GM18909 (cell line): ENCODE data around the gene ZFY.

ENCODE experiments used
- ATAC-seq: cut with Tn5 transposase; IDR thresholded peaks from one replicate; pipeline ENCODE4 v1.9.1; 2021; ENCODE audit warnings: mild to moderate bottlenecking; ENCODE audit not compliant: unreplicated experiment, poor library complexity

ZFY gene

GRCh38 chrY:2934861-2935715 lies at the start of gene ZFY:
Gene ZFY, plus strand, starts transcription at chrY:2935381. Its CDS starts 18,556 bp downstream, at chrY:2953937.
- no peak for ATAC-seq

DNA sequence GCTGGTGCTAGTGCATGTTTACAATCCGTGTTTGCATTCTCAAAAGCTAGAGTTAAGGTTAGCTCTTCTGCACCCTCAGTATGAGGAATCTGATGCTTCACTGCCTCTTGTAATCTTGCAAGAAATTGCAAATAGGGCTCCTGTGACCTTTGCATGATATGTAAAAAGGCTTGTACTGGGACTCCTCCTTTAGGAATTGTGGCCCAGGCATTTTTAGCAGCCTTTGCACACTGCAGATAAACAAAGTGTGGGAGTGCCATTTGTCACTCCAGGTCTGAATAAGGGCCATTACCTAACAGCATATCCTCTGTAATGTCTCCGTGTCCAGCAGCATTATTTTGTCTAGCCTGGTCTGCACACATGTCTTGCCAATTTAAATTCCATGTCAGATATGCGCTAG lies 49.3 kb upstream of the ZFY start:
- ATAC-seq: no peak

GRCh38 chrY:2887386-2887785 lies 47.8 kb upstream of the ZFY start:
- no peak for ATAC-seq

GRCh38 chrY:2887955-2888354 lies 47.2 kb upstream of the ZFY start:
- no peak for ATAC-seq

DNA sequence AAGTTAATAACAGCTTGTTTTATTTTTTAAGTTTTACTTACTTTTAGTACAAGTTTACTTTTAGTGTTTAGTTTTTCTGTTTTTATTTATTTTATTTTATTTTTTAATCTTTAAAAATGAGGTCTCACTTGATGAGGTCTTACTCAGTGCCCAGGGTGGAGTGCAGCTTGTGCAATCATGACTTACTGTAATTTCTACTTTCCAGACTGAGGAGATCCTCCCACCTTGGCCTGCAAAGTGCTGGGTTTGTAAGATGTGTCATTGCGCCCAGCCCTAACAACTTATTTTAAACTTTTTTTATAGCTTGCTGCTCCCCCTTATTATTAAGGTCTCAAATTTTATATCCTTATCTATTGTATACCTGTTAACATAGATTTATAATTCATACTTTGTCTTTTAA lies 41.7 kb upstream of the ZFY start:
- no peak for ATAC-seq

GRCh38 chrY:2896050-2896449 lies 39.1 kb upstream of the ZFY start:
- ATAC-seq: no peak

DNA sequence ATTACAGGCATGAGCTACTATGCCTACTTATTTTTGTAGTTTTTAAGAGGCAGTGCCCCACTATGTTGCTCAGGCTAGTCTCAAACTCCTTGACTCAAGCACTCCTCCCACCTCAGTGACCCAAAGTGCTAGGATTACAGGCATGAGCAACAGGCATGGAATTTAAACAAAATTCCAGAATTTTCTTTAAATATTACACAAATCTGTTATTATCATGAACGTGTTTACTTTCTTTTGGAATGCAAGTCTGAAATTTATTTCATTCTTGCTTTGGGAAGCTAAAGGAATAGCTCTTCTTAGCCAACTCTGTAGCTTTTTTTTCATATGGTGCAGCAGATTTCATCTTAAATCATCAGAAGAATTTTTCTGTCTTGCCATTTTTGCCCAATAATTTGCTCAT lies 27.8 kb upstream of the ZFY start:
- ATAC-seq: no peak

DNA sequence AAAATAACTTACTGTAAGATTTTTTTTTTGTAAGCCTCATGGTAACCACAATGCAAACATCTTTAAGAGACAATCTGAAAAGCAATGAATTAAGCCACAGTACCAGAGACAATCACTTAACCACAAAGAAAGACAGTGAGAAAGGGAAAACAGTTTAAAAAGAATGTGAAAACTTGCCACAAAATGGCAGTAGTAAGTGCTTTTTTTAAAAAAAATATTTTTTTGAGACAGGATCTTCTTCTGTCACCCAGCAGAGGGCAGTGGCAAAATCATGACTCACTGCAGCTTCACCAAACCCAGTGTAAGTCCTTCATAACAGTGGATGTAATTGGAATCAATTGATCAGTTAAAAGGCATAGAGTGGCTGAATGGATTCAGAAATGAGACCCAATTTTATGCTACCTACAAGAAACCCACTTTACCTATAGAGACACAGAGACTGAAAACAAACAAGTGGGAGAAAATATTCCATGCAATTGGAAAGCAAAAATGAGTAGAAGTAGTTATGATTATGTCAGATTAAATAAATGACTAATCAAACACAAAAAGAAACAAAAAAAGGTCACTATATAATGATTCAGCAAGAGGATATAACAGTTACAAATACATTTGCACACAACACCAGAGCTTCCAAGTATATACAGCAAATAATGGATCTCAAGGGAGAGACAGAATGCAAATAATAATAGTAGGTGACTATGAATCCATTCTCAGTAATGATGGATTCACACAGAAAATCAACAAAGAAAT lies 21.9 kb upstream of the ZFY start:
- ATAC-seq: no peak

DNA sequence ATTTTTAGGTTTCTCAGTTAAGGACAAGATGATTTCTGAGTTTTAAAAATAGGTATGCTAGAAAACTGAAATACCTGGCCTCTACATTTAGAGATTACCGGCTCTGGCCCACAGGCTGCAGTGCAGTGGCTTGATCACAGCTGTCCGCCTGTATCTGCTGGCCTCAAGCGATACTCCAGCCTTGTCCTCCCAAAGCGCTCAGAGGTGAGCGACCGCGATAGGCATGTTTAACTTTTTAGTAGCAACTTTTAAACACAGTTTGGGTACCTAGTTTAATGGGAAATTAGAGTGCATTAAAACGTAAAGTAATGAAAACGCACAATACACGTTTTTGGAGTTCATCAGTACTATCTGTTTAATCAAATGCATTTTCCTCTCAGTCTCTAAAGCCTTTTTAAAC lies 1.1 kb upstream of the ZFY start:
- ATAC-seq: no peak

DNA sequence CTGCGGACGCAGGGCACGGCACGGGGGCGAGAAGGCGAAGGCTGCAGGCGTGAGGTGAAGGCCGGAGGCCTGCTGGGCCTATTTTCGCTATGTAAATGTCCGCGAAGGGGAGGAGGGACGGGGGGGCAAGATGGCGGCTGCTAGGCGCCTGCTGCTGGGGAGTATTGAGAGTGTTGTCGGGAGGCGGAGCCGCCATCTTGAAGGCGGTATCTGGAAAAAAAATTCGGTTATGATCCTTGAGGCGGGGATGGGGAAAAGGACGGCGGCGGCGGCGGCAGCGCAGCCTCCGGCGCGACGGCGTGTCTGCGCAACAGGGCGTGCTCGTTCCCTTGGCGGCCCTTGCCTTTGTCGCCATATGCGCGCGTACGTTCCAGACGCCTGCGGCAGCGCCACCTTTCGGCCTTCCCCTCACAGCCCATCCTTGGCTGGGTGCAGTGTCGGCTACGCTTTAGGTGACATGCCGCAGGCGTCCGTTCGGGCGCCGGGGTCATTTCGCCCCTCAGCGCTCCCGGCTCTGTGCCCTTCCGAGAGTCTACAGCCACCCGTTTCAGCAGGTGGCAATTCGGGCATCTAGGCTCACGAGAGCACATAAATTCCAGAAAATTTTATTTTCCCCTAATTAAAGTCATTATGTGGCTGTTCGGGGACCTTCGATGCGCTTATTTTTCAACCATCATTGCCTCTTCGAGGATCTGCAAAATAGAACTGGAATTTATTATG lies 695 bp downstream of the ZFY start:
- no peak for ATAC-seq

DNA sequence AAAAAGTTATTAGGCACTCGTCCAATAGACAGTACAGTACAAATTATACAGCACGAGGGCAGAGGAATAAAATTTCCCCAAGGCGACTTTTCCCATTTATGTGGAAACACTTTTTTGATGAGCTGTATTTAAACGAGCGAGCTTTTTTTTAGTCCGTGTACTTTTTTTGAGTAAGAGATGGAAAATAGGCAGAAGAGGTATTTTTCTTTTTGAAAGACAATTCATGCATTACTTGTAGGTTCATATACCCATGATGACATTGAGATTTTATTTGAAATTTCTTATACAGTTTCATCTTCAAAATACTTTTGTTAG lies 1.2 kb downstream of the ZFY start:
- no peak for ATAC-seq

GRCh38 chrY:2937149-2937548 lies 2.0 kb downstream of the ZFY start:
- no peak for ATAC-seq

DNA sequence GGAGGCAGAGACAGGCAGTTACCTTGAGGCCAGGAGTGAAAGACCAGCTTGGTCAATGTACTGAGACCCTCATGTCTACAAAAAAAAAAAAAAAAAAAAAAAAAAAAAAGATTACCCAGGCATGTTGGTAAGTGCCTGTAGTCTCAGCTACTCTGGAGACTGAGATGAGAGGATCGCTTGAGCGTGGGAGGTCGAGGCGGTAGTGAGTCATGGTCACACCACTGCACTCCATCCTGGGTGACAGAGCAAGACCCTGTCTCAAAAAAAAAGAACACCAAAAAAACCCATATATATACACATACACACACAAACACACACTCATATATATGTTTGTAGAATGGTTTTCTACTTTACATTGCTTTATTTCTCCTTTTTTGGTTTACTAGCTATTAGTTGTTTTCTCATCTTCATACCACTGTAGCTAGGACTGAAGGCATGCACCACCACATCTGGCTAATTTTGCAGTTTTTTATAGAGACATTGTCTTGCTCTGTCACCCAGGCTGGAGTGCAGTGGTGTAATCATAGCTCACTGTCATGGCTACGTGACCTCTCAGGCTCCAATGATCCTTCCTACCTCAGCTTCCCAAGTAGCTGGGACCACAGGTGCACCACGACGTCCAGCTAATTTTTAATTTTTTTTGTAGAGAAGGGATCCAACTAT lies 14.5 kb downstream of the ZFY start:
- no peak for ATAC-seq

DNA sequence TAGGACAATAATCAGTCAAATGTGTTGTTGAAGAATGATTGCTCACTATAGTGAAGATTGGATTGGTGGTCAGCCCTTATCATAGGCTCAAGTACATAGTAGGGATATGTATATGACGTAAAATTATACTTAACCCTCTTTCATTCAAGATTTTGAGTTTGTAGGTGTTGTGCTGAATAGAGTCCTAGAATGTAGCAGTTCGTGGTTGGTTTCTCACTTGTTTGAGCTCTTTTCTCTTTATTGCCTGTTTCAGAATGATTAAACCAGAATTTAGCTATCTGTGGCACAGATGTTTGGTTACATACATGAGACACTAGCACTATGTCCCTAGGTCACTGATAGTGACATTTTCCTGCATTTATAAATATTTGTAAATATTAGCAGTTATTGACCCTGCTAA lies 15.5 kb downstream of the ZFY start:
- ATAC-seq: no peak

DNA sequence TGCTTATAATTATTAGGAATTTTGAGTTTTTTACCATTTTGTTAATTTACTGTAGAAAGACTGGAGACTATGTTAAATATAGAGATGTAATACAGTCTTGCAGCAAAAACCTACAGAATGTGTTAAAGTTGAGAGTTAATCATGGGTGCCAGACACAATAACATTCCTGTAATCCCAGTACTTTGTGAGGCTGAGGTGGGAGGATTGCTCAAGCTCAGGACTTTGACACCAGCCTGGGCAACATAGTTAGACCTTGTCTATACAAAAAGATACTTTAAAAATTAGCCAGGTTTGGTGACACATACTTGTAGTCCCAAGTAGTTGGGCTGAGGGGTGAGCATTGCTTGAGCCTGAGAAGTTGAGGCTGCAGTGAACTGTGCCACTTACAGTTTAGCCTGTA lies 17.7 kb downstream of the ZFY start:
- ATAC-seq: no peak

- no peak for ATAC-seq
Measured at GRCh38 chrY:2954735-2955134, 19.6 kb downstream of the ZFY start.

DNA sequence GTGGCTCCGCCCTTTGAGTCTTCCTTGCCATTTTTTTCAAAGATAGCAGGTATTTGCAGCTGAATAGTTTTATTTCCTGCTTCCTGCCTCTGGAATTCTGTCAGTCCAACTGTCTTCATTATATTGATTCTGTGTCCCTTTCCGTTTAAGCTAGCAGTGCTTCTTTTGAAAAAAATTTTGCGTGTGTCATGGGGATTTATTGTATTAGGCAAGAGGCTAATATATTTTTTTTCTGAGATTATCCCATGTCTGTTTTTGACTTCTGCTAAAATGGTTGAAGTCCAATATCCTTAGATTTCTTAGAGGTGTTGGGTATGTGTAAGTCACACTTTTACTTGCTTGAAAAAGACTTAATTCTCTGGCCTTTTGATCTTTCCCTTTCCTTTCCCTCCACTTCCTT lies 20.4 kb downstream of the ZFY start:
- ATAC-seq: no peak

- ATAC-seq: no peak
Measured at GRCh38 chrY:2962061-2962460, 26.9 kb downstream of the ZFY start.

- ATAC-seq: no peak
Measured at GRCh38 chrY:2964814-2965213, 29.6 kb downstream of the ZFY start.

GRCh38 chrY:2965629-2966028 lies 30.4 kb downstream of the ZFY start:
- ATAC-seq: no peak

- ATAC-seq: no peak
Measured at GRCh38 chrY:2969561-2969960, 34.4 kb downstream of the ZFY start.
